ENCODE results near the gene PPP1R9B.
A peak's percentile ranks its signal among the peaks of the same experiment; 100 is the strongest.

PPP1R9B gene

DNA sequence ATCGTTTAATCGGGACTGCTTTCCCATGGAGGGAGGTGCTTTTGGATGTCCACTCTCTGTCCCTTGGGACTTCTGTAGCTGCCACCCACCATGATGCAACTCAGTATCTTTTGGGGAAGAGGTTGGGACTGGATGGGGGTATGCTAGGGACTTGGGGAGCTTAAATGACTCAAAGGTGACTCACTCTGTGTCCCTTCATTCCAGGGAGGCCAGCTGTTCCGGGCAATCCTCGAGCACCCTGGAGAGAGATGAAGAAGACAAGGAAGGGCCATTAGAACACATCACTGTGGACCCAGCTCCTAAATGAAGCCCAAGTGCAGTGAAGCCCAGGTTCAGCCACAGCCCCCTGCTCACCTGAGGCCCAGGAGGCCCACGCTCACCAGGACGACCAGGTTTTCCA is 46.3 kb upstream of the PPP1R9B start:
- H3K4me3 ChIP-seq (replicated peaks; ENCODE audit: low read depth, low read length): no peak overlapping the region
- H3K27me3 ChIP-seq (replicated peaks; ENCODE audit: control insufficient read depth, insufficient read depth, low read length): peaks cover 3% of the 10 kb centered on the region; the same call in 1 of the 2 replicates
- no peak for DNase-seq (ENCODE audit: extremely low read depth, insufficient read length)
- no peaks in the 10 kb centered on the region for H3K36me3 ChIP-seq (ENCODE audit: control insufficient read depth, insufficient read depth, low read length)
- TF ChIP-seq, protein P1, sequence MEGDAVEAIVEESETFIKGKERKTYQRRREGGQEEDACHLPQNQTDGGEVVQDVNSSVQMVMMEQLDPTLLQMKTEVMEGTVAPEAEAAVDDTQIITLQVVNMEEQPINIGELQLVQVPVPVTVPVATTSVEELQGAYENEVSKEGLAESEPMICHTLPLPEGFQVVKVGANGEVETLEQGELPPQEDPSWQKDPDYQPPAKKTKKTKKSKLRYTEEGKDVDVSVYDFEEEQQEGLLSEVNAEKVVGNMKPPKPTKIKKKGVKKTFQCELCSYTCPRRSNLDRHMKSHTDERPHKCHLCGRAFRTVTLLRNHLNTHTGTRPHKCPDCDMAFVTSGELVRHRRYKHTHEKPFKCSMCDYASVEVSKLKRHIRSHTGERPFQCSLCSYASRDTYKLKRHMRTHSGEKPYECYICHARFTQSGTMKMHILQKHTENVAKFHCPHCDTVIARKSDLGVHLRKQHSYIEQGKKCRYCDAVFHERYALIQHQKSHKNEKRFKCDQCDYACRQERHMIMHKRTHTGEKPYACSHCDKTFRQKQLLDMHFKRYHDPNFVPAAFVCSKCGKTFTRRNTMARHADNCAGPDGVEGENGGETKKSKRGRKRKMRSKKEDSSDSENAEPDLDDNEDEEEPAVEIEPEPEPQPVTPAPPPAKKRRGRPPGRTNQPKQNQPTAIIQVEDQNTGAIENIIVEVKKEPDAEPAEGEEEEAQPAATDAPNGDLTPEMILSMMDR (IDR thresholded peaks at IDR 0.05; ENCODE audit: insufficient read depth, low read length, poor library complexity, severe bottlenecking): no peak

DNA sequence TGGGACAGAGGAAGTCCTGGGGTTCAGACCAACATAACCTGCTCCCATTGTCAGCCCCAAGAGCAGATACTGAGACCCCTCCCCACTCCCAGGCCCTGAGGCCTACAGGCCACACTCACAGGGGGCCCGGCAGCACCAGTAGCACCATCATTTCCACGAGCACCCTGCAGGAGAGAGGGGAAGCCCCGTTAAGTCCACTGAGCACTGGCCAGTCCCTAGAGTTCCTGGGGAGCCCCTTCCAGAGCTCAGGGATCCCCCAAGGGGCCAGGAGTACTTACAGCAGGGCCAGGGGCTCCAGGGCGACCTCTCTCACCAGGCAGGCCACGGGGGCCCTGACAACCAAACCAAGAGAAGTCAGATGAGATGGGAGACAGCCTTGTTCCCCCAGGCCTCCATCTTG is 45.6 kb upstream of the PPP1R9B start:
- H3K36me3 ChIP-seq (ENCODE audit: control insufficient read depth, insufficient read depth, low read length): no peaks in the 10 kb centered on the region
- TF ChIP-seq, protein P1 (IDR thresholded peaks at IDR 0.05; ENCODE audit: insufficient read depth, low read length, poor library complexity, severe bottlenecking): no peak
- no peak overlapping the region for H3K4me3 ChIP-seq (replicated peaks; ENCODE audit: low read depth, low read length)
- H3K27me3 ChIP-seq (replicated peaks; ENCODE audit: control insufficient read depth, insufficient read depth, low read length): no peaks in the 10 kb centered on the region
- no peak for DNase-seq (ENCODE audit: extremely low read depth, insufficient read length)

DNA sequence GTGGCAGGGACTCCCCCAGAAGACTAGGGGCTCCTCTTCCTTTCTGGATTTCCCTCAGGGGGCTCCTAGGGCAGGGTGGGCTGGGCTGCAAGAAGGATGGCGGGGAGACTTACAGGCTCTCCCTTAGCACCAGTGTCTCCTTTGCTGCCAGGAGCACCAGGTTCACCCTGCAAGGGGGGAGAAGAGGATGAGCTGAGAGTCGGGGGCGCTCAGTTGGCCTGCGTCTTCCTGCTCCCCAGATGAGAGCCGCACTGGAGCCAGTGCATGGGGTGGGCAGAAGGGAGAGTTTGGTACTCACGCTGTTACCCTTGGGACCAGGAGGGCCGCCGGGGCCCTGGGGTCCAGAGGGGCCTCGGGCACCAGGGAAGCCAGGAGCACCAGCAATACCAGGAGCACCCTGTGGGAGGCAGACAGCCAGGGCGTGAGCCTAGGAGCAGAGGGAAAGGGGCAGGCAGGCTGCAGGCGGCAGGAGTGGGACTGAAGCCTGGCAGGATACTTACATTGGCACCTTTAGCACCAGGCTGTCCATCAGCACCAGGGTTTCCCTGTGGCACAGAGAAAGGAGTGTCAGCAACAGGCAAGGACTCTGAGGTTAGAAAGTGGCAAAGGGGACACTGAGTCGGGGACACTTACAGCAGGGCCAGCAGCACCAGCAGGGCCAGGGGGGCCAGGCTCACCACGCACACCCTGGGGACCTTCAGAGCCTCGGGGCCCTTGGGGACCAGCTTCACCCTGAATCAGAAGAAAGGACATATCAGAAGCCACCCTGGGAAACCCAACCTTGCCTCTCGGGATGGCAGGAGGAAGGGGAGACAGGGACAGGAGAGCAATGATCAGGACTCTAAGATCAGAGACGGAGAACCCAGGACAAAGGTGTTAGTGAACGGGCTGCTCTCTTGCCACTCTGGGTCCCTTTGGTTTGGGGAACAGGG is 44.7 kb upstream of the PPP1R9B start:
- TF ChIP-seq, protein P1 (IDR thresholded peaks at IDR 0.05; ENCODE audit: insufficient read depth, low read length, poor library complexity, severe bottlenecking): no peak
- DNase-seq (ENCODE audit: extremely low read depth, insufficient read length): no peak
- H3K27me3 ChIP-seq (replicated peaks; ENCODE audit: control insufficient read depth, insufficient read depth, low read length): no peaks in the 10 kb centered on the region
- H3K4me3 ChIP-seq (replicated peaks; ENCODE audit: low read depth, low read length): no peak overlapping the region
- no peaks in the 10 kb centered on the region for H3K36me3 ChIP-seq (ENCODE audit: control insufficient read depth, insufficient read depth, low read length)

DNA sequence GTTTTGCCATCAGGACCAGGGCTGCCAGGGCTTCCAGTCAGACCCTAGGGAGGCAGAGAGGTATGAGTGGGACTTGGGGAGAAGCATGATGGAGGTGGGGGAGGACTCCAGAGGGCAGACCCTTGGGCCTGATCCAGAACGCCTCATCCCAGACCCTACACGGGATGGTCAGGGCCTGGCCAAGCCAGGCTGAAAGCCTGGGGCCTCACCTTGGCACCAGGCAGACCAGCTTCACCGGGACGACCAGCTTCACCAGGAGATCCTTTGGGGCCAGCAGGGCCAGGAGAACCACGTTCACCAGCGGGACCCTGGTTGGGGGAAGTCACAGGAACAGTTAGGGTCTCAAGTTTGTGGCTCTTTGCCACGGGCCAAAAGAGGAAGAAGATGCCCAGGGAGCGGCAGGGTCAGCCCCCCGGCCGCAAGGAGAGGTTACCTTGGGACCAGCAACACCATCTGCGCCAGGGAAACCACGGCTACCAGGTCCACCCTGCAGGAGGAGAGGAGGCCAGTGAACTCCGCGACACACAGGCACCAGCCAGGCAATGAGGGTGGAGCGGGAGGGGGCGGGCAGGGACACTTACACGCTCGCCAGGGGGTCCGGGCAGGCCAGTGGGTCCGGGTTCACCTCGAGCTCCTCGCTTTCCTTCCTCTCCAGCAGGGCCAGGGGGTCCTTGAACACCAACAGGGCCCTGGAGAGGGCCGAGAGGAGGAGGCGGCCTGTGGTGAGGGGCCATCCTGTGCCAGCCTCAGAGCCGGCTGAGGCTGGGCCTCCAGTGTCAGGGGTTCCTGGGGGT is 43.9 kb upstream of the PPP1R9B start:
- no peak for DNase-seq (ENCODE audit: extremely low read depth, insufficient read length)
- no peaks in the 10 kb centered on the region for H3K27me3 ChIP-seq (replicated peaks; ENCODE audit: control insufficient read depth, insufficient read depth, low read length)
- TF ChIP-seq, protein P1 (IDR thresholded peaks at IDR 0.05; ENCODE audit: insufficient read depth, low read length, poor library complexity, severe bottlenecking): no peak
- no peaks in the 10 kb centered on the region; the same call in 1 of the 2 replicates for H3K36me3 ChIP-seq (ENCODE audit: control insufficient read depth, insufficient read depth, low read length)
- H3K4me3 ChIP-seq (replicated peaks; ENCODE audit: low read depth, low read length): no peak overlapping the region

DNA sequence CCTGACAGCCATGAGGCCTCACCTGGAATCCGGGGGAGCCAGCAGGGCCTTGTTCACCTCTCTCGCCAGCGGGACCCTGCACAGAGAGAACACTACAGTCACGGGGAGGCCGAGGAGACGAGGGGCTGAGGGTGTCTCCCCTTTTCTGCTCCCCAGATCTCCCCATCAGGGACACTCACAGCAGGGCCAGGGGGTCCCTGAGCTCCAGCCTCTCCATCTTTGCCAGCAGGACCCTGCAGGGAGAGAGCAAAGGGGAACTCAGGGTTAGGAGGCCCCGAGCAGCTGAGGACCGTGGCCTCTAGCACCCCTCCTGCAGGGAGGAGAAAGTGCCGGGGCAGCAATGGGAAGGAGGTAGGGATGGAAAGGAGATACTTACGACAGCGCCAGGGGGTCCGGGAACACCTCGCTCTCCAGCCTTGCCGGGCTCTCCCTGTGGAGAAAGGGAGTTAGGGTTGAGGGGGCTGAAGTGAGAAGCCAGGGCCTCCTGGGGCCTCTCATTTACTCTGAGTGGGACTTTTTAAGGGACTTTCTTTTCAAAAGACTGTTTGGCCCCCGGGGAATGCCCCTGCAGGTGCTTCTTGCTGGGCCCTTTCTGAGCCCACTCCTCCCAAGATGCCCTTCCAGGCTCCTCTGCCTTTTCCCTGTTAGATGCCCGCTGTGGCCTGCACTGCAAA is 42.3 kb upstream of the PPP1R9B start:
- Histone ChIP-seq H3K4me3 (replicated peaks; ENCODE audit: low read depth, low read length) (peak overlapping the region; percentile 57), H3K27me3 (replicated peaks; ENCODE audit: control insufficient read depth, insufficient read depth, low read length) (no peaks in the 10 kb centered on the region), H3K36me3 (ENCODE audit: control insufficient read depth, insufficient read depth, low read length) (no peaks in the 10 kb centered on the region; the same call in 1 of the 2 replicates)
- TF ChIP-seq, protein P1 (IDR thresholded peaks at IDR 0.05; ENCODE audit: insufficient read depth, low read length, poor library complexity, severe bottlenecking): no peak
- DNase-seq (ENCODE audit: extremely low read depth, insufficient read length): no peak
